Measurements from ENCODE around the gene RPRD1B.

GRCh38 chr20:38055848-38056247 lies 22.3 kb downstream of the RPRD1B start:
- TF ChIP-seq CTCF (IDR thresholded peaks at IDR 0.05) (no peak), POLR2A (IDR thresholded peaks at IDR 0.05) (no peak), POLR2AphosphoS5 (IDR thresholded peaks at IDR 0.05) (no peak)
